Hepatocyte (in vitro differentiated cells): ENCODE data around the gene SNRPD2.

Experiments
- CTCF ChIP-seq: fragments of 200-600 bp; sonication (generic); IDR thresholded peaks from 2 replicates; pipeline ENCODE4 v1.5.1; 2016; ENCODE audit warnings: antibody characterized with exemption, mild to moderate bottlenecking; ENCODE audit not compliant: poor library complexity
- EZH2 ChIP-seq: fragments of 200-600 bp; sonication (generic); IDR thresholded peaks from 2 replicates; pipeline ENCODE4 v1.6.1; 2016; ENCODE audit warnings: antibody characterized with exemption, mild to moderate bottlenecking, borderline replicate concordance
- EZH2phosphoT487 ChIP-seq: fragments of 200-600 bp; sonication (generic); IDR thresholded peaks from one replicate; pipeline ENCODE4 v1.6.1; 2018; ENCODE audit warnings: antibody characterized with exemption, mild to moderate bottlenecking, low read depth, moderate library complexity; ENCODE audit not compliant: unreplicated experiment, severe bottlenecking

DNA sequence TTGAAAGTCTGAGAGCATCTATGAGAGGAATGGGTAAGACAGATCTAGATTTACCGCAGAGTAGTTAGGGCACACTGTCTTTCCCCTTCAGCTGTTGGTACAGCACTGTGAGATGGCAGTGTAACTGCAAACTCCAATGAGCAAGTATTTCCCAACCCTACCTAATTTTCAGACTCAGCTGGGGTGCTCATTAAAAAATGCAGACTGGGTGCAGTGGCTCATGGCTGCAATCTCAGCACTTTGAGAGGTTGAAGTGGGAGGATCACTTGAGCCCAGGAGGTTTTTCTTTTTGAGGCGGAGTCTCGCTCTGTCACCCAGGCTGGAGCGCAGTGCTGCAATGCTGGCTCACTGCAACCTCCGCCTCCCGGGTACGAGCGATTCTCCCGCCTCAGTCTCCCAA lies 13.4 kb upstream of the SNRPD2 start:
- no peak for TF ChIP-seq CTCF
- no peak for TF ChIP-seq EZH2phosphoT487
- no peak for TF ChIP-seq EZH2
